Neural cell (in vitro differentiated cells): ENCODE results near the gene NOTCH3. TPM values are rescaled to one million over a fixed set of nuclear protein-coding genes. Genes with fewer than 3 reads are reported as not detected.

Experiments used
- H2AFZ ChIP-seq: fragments of 200-600, 300-800 bp; sonication (generic), shearing (Covaris generic); 2 replicates; pipeline ENCODE4 v1.6.0; 2014; ENCODE audit warnings: low read depth, mild to moderate bottlenecking, antibody characterized with exemption, low read length, moderate library complexity
- H3F3A ChIP-seq: fragments of 200-600 bp; shearing (Covaris generic); 2 replicates; pipeline ENCODE4 v1.6.1; 2016; ENCODE audit warnings: mild to moderate bottlenecking, moderate library complexity, mixed read lengths, antibody characterized with exemption, low read length; ENCODE audit not compliant: insufficient read depth, poor library complexity, severe bottlenecking
- H3K27ac ChIP-seq: fragments of 200-600, 300-800 bp; sonication (generic), shearing (Covaris generic); 2 replicates; pipeline ENCODE4 v1.5.1; 2014; ENCODE audit warnings: mild to moderate bottlenecking, low read length, moderate library complexity
- H3K27me3 ChIP-seq: fragments of 300-800, 200-600 bp; sonication (generic), shearing (Covaris generic); 2 replicates; pipeline ENCODE4 v1.6.0; 2014; ENCODE audit warnings: mild to moderate bottlenecking, low read depth, low read length, moderate library complexity; ENCODE audit not compliant: insufficient read depth
- H3K36me3 ChIP-seq: fragments of 300-800, 200-600 bp; sonication (generic), shearing (Covaris generic); 2 replicates; pipeline ENCODE4 v1.5.1; 2014; ENCODE audit warnings: mild to moderate bottlenecking, antibody characterized with exemption, low read length, moderate library complexity; ENCODE audit not compliant: insufficient read depth
- H3K4me2 ChIP-seq: fragments of 300-800, 200-600 bp; sonication (generic), shearing (Covaris generic); 2 replicates; pipeline ENCODE4 v1.6.0; 2014; ENCODE audit warnings: mild to moderate bottlenecking, low read length
- H3K4me3 ChIP-seq: fragments of 300-800, 200-600 bp; sonication (generic), shearing (Covaris generic); 2 replicates; pipeline ENCODE4 v1.5.1; 2014; ENCODE audit warnings: mild to moderate bottlenecking, low read length, moderate library complexity
- H3K79me2 ChIP-seq: fragments of 200-600 bp; shearing (Covaris generic); replicated peaks from 2 replicates; pipeline ENCODE4 v1.6.0; 2014; ENCODE audit warnings: mild to moderate bottlenecking, low read length, moderate library complexity; ENCODE audit not compliant: insufficient read depth
- H3K9ac ChIP-seq: fragments of 300-800, 200-600 bp; sonication (generic), shearing (Covaris generic); 2 replicates; pipeline ENCODE4 v1.6.1; 2016; ENCODE audit warnings: mild to moderate bottlenecking, low read length, mixed read lengths
- H3K9me2 ChIP-seq: fragments of 200-600 bp; shearing (Covaris generic); 2 replicates; pipeline ENCODE4 v1.6.1; 2016; ENCODE audit warnings: mild to moderate bottlenecking, low read length, mixed read lengths; ENCODE audit not compliant: insufficient read depth
- H3K9me3 ChIP-seq: fragments of 200-600, 300-800 bp; sonication (generic), shearing (Covaris generic); 2 replicates; pipeline ENCODE4 v1.6.1; 2016; ENCODE audit warnings: mild to moderate bottlenecking, mixed run types, low read length, moderate library complexity, mixed read lengths
- H4K20me1 ChIP-seq: fragments of 200-600 bp; shearing (Covaris generic); 2 replicates; pipeline ENCODE4 v1.6.1; 2016; ENCODE audit warnings: mild to moderate bottlenecking, mixed run types; ENCODE audit not compliant: insufficient read depth
- EP300 ChIP-seq: fragments of 450-650 bp; conservative IDR thresholded peaks from 2 replicates; pipeline ENCODE4 v1.6.1; 2014; ENCODE audit warnings: antibody characterized with exemption, mild to moderate bottlenecking, moderate library complexity; ENCODE audit not compliant: poor library complexity, severe bottlenecking
- MXI1 ChIP-seq: fragments of 450-650 bp; conservative IDR thresholded peaks from 2 replicates; pipeline ENCODE4 v1.6.1; 2014; ENCODE audit warnings: antibody characterized with exemption, mild to moderate bottlenecking; ENCODE audit not compliant: poor library complexity, severe bottlenecking
- POLR2AphosphoS5 ChIP-seq: IDR thresholded peaks from 2 replicates; pipeline ENCODE4 v1.6.1; 2012
- RAD21 ChIP-seq: fragments of 450-650 bp; conservative IDR thresholded peaks from 2 replicates; pipeline ENCODE4 v1.6.1; 2014; ENCODE audit warnings: antibody characterized with exemption, mild to moderate bottlenecking, moderate library complexity
- SMC3 ChIP-seq: fragments of 450-650 bp; conservative IDR thresholded peaks from 2 replicates; pipeline ENCODE4 v1.6.1; 2014; ENCODE audit warnings: antibody characterized with exemption, mild to moderate bottlenecking, moderate library complexity; ENCODE audit not compliant: poor library complexity
- TAF1 ChIP-seq: IDR thresholded peaks from 2 replicates; pipeline ENCODE4 v1.6.1; 2012; ENCODE audit warnings: low read depth
- polyA plus RNA-seq: library from polyadenylated mRNA; depleted of rRNA; stranded (reverse); fragments of >200 nt; gene quantifications from 2 replicates; pipeline ENCODE4 v1.2.3, GENCODE V29; 2014
- TF ChIP-seq, protein P1 (sequence below): fragments of 450-650 bp; IDR thresholded peaks from 2 replicates; pipeline ENCODE4 v1.5.1; 2014; ENCODE audit warnings: antibody characterized with exemption, mild to moderate bottlenecking, moderate library complexity; ENCODE audit not compliant: poor library complexity, severe bottlenecking
- TF ChIP-seq, protein P2 (sequence below): IDR thresholded peaks from 2 replicates; pipeline ENCODE4 v1.6.1; 2012; ENCODE audit warnings: borderline replicate concordance

Gene NOTCH3
- polyA plus RNA-seq, 1 donor from 2014 or later: 0.21 TPM

DNA sequence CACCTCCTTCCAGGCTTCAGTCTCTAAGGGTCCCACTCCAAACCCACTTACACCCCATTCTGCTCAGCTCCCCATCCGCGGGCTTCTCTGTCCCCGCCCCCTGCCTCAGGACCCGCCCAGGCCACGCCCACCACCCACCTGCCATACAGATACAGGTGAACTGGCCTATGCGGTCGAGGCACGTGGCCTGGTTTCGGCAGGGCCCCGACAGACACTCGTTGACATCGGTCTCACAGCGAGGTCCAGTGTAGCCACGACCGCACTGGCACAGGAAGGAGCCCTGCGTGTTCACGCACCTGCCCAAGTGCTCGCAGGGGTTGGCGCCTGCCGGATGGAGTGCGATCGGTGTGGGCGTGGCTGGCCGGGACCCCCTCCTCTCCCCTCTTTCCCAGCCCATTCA is 11.9 kb downstream of the NOTCH3 start:
- H3K27ac ChIP-seq: no peak overlapping the region
- no peaks in the 10 kb centered on the region for H3F3A ChIP-seq
- no peak overlapping the region for H3K4me3 ChIP-seq
- no peaks in the 10 kb centered on the region for H3K27me3 ChIP-seq
- H3K36me3 ChIP-seq: no peaks in the 10 kb centered on the region
- H3K4me2 ChIP-seq: no peak overlapping the region
- no peaks in the 10 kb centered on the region for H3K9me3 ChIP-seq
- no peak overlapping the region for H3K9ac ChIP-seq
- no peaks in the 10 kb centered on the region for H3K79me2 ChIP-seq
- TF ChIP-seq TAF1: no peak
- TF ChIP-seq RAD21: no peak
- no peak for TF ChIP-seq EP300
- TF ChIP-seq, protein P1, sequence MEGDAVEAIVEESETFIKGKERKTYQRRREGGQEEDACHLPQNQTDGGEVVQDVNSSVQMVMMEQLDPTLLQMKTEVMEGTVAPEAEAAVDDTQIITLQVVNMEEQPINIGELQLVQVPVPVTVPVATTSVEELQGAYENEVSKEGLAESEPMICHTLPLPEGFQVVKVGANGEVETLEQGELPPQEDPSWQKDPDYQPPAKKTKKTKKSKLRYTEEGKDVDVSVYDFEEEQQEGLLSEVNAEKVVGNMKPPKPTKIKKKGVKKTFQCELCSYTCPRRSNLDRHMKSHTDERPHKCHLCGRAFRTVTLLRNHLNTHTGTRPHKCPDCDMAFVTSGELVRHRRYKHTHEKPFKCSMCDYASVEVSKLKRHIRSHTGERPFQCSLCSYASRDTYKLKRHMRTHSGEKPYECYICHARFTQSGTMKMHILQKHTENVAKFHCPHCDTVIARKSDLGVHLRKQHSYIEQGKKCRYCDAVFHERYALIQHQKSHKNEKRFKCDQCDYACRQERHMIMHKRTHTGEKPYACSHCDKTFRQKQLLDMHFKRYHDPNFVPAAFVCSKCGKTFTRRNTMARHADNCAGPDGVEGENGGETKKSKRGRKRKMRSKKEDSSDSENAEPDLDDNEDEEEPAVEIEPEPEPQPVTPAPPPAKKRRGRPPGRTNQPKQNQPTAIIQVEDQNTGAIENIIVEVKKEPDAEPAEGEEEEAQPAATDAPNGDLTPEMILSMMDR: no peak
- TF ChIP-seq MXI1: no peak
- H2AFZ ChIP-seq: no peak overlapping the region
- H4K20me1 ChIP-seq: no peaks in the 10 kb centered on the region
- no peaks in the 10 kb centered on the region for H3K9me2 ChIP-seq

DNA sequence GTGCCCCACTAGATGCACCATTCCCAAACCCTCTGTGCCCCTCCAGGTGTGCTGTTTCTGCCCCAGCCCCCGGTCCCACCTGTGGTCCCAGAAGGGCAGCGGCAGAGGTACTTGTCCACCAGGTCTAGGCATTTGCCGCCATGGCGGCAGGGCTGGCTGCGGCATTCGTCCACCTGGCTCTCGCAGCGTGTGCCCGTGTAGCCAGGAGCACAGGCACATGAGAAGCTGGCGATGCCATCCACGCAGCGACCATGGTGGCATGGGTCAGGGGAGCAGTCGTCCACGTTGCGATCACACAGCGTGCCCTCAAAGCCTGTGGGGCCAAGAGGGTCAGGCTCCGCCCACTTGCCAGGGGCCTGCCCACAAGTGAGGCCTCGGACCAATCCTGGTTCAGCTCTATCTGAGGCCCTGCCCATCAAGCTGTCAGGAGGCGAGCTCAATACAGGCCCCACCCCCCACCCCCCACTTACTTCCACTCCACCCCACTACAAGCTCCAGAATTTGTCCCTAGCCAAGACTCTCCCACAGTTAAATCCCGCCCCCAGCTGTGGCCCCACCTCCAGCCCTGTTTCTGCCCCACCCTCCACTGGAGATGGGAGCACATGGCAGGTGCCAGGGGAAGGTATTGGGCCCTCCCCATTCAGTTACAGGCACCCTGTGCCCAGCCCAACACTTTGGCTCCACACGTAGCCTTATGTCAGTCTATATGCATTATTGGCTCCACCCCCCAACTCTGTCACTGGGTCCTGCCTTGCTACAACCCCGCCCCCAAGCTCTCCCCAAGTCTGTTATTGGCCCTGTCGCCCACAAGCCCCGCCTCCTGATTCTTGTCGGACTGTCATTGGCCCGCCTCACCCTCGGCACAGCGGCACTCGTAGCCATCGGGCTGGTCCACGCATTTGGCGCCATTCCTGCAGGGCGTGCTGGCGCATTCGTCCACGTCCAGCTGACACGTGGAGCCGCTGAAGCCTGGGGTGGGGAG is 13.5 kb downstream of the NOTCH3 start:
- Histone ChIP-seq H3K27me3 (no peaks in the 10 kb centered on the region), H3K4me2 (no peak overlapping the region), H3K9me3 (no peaks in the 10 kb centered on the region), H3K36me3 (no peaks in the 10 kb centered on the region), H3K4me3 (no peak overlapping the region), H3K9ac (no peak overlapping the region), H3K27ac (no peak overlapping the region), H3K9me2 (no peaks in the 10 kb centered on the region), H3F3A (no peaks in the 10 kb centered on the region), H4K20me1 (no peaks in the 10 kb centered on the region), H2AFZ (no peak overlapping the region), H3K79me2 (no peaks in the 10 kb centered on the region)
- no peak for TF ChIP-seq RAD21
- TF ChIP-seq SMC3: no peak
- no peak for TF ChIP-seq EP300
- TF ChIP-seq, protein P1: no peak
- no peak for TF ChIP-seq MXI1
- no peak for TF ChIP-seq TAF1
- TF ChIP-seq, protein P2, sequence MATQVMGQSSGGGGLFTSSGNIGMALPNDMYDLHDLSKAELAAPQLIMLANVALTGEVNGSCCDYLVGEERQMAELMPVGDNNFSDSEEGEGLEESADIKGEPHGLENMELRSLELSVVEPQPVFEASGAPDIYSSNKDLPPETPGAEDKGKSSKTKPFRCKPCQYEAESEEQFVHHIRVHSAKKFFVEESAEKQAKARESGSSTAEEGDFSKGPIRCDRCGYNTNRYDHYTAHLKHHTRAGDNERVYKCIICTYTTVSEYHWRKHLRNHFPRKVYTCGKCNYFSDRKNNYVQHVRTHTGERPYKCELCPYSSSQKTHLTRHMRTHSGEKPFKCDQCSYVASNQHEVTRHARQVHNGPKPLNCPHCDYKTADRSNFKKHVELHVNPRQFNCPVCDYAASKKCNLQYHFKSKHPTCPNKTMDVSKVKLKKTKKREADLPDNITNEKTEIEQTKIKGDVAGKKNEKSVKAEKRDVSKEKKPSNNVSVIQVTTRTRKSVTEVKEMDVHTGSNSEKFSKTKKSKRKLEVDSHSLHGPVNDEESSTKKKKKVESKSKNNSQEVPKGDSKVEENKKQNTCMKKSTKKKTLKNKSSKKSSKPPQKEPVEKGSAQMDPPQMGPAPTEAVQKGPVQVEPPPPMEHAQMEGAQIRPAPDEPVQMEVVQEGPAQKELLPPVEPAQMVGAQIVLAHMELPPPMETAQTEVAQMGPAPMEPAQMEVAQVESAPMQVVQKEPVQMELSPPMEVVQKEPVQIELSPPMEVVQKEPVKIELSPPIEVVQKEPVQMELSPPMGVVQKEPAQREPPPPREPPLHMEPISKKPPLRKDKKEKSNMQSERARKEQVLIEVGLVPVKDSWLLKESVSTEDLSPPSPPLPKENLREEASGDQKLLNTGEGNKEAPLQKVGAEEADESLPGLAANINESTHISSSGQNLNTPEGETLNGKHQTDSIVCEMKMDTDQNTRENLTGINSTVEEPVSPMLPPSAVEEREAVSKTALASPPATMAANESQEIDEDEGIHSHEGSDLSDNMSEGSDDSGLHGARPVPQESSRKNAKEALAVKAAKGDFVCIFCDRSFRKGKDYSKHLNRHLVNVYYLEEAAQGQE: no peak
- no peak for TF ChIP-seq POLR2AphosphoS5
